Neural cell (in vitro differentiated cells): ENCODE measurements around the gene PIK3R6.

Source experiments
- CTCF ChIP-seq: fragments of 450-650 bp; IDR thresholded peaks from 2 replicates; pipeline ENCODE4 v1.5.1; 2014; ENCODE audit warnings: antibody characterized with exemption, mild to moderate bottlenecking, moderate library complexity; ENCODE audit not compliant: poor library complexity, severe bottlenecking
- EP300 ChIP-seq: fragments of 450-650 bp; conservative IDR thresholded peaks from 2 replicates; pipeline ENCODE4 v1.6.1; 2014; ENCODE audit warnings: antibody characterized with exemption, mild to moderate bottlenecking, moderate library complexity; ENCODE audit not compliant: poor library complexity, severe bottlenecking
- EZH2 ChIP-seq: fragments of 200-600, 300-800 bp; shearing (Covaris generic), sonication (generic); IDR thresholded peaks from 2 replicates; pipeline ENCODE4 v1.6.1; 2014; ENCODE audit warnings: antibody characterized with exemption, low read length, borderline replicate concordance, mild to moderate bottlenecking; ENCODE audit not compliant: insufficient read depth, poor library complexity, severe bottlenecking
- POLR2AphosphoS5 ChIP-seq: IDR thresholded peaks from 2 replicates; pipeline ENCODE4 v1.6.1; 2012
- RAD21 ChIP-seq: fragments of 450-650 bp; conservative IDR thresholded peaks from 2 replicates; pipeline ENCODE4 v1.6.1; 2014; ENCODE audit warnings: antibody characterized with exemption, mild to moderate bottlenecking, moderate library complexity

- TF ChIP-seq RAD21, result no peak
- no peak for TF ChIP-seq CTCF
- TF ChIP-seq EZH2, result no peak
- TF ChIP-seq EP300, result no peak
- no peak for TF ChIP-seq POLR2AphosphoS5
Observed at GRCh38 chr17:8798846-8799569, 68.5 kb downstream of the PIK3R6 start, which contains the start of gene MFSD6L.
